CD14-positive monocyte (primary cell): Measurements from ENCODE around the gene PLAAT3. TPM values are rescaled to one million over a fixed set of nuclear protein-coding genes. Genes with fewer than 3 reads are reported as not detected.

ENCODE experiments used
- DNase-seq, 3 donors: peaks; one replicate each; pipeline ENCODE4 v3.0.0-alpha.2; 2011 to 2022
- H2AFZ ChIP-seq: 2 replicates; pipeline ENCODE4 v1.6.0; 2012; ENCODE audit warnings: mild to moderate bottlenecking, low read depth, low read length, inconsistent platforms; ENCODE audit not compliant: insufficient read depth, poor library complexity, severe bottlenecking
- H3K27ac ChIP-seq, 2 donors: 1 replicate in 1 of 2; 2 replicates in 1 of 2; pipeline ENCODE4 v1.5.1; 2012 to 2013; ENCODE audit warnings: low read length in 2 of 2, control low read depth in 1 of 2, inconsistent platforms in 1 of 2, low read depth in 1 of 2, mild to moderate bottlenecking in 1 of 2
- H3K27me3 ChIP-seq, 2 donors: one replicate each; pipeline versions ENCODE4 v1.6.0 to v1.6.1; 2011 to 2013; ENCODE audit warnings: low read length in 2 of 2; ENCODE audit not compliant: control insufficient read depth in 2 of 2, insufficient read depth in 2 of 2
- H3K36me3 ChIP-seq, 2 donors: replicated peaks in 1 of 2; 1 replicate in 1 of 2; 2 replicates in 1 of 2; pipeline versions ENCODE4 v1.5.1 to v1.6.1; 2012 to 2013; ENCODE audit warnings: low read length in 2 of 2, control low read depth in 1 of 2, inconsistent platforms in 1 of 2, mild to moderate bottlenecking in 1 of 2; ENCODE audit not compliant: insufficient read depth in 2 of 2, control insufficient read depth in 1 of 2
- H3K4me1 ChIP-seq, 2 donors: 1 replicate in 1 of 2; 2 replicates in 1 of 2; pipeline versions ENCODE4 v1.5.1 to v1.6.1; 2012 to 2013; ENCODE audit warnings: low read length in 2 of 2, control low read depth in 1 of 2, inconsistent platforms in 1 of 2, mild to moderate bottlenecking in 1 of 2, moderate library complexity in 1 of 2; ENCODE audit not compliant: insufficient read depth in 2 of 2, control insufficient read depth in 1 of 2
- H3K4me2 ChIP-seq: replicated peaks from 2 replicates; pipeline ENCODE3; 2012; ENCODE audit warnings: low read length, moderate library complexity, mild to moderate bottlenecking; ENCODE audit not compliant: poor library complexity, severe bottlenecking; ENCODE audit errors: extremely low read depth
- H3K4me3 ChIP-seq, 3 experiments: fragments of 200-600 bp in 1 of 3; sonication (generic) in 1 of 3; replicated peaks in 1 of 3; 1 replicate in 2 of 3; 2 replicates in 1 of 3; pipeline ENCODE4 v1.5.1; 2011 to 2013; ENCODE audit warnings: low read length in 3 of 3, mild to moderate bottlenecking in 3 of 3, control low read depth in 2 of 3, low read depth in 2 of 3, inconsistent platforms in 1 of 3, moderate library complexity in 1 of 3
- H3K79me2 ChIP-seq: 2 replicates; pipeline ENCODE4 v1.6.0; 2012; ENCODE audit warnings: mild to moderate bottlenecking, control low read depth, inconsistent platforms, low read length, moderate library complexity; ENCODE audit not compliant: insufficient read depth
- H3K9ac ChIP-seq: 2 replicates; pipeline ENCODE4 v1.6.0; 2017; ENCODE audit warnings: low read length, mild to moderate bottlenecking; ENCODE audit not compliant: insufficient read depth, poor library complexity, severe bottlenecking
- H3K9me3 ChIP-seq, 2 donors: replicated peaks in 1 of 2; 1 replicate in 1 of 2; 2 replicates in 1 of 2; pipeline versions ENCODE4 v1.5.1 to v1.6.1; 2012 to 2013; ENCODE audit warnings: low read length in 2 of 2, control low read depth in 1 of 2; ENCODE audit not compliant: control insufficient read depth in 1 of 2, insufficient read depth in 1 of 2
- H4K20me1 ChIP-seq: 2 replicates; pipeline ENCODE4 v1.6.0; 2012; ENCODE audit warnings: mild to moderate bottlenecking, low read length, control low read depth, moderate library complexity; ENCODE audit not compliant: insufficient read depth
- H3K27ac Mint-ChIP-seq, 7 donors: one replicate each; pipeline ENCODE4 v1.8.0; 2020; ENCODE audit warnings: mild to moderate bottlenecking in 7 of 7, mixed read lengths in 7 of 7, moderate library complexity in 6 of 7, inconsistent platforms in 2 of 7
- H3K27me3 Mint-ChIP-seq, 3 donors: one replicate each; pipeline ENCODE4 v1.8.0; 2021 to 2022; ENCODE audit warnings: low read depth in 3 of 3, mild to moderate bottlenecking in 3 of 3, mixed read lengths in 3 of 3, moderate library complexity in 3 of 3, inconsistent platforms in 1 of 3
- H3K36me3 Mint-ChIP-seq, 2 donors: one replicate each; pipeline ENCODE4 v1.8.0; 2020; ENCODE audit warnings: mixed read lengths in 2 of 2, inconsistent platforms in 1 of 2, mild to moderate bottlenecking in 1 of 2
- H3K4me1 Mint-ChIP-seq: one replicate; pipeline ENCODE4 v1.8.0; 2020; ENCODE audit warnings: mild to moderate bottlenecking, mixed read lengths
- H3K4me3 Mint-ChIP-seq, 2 donors: one replicate each; pipeline ENCODE4 v1.8.0; 2020; ENCODE audit warnings: mild to moderate bottlenecking in 2 of 2, mixed read lengths in 2 of 2, moderate library complexity in 1 of 2
- H3K9me3 Mint-ChIP-seq, 7 donors: one replicate each; pipeline ENCODE4 v1.8.0; 2020 to 2022; ENCODE audit warnings: mixed read lengths in 7 of 7, mild to moderate bottlenecking in 6 of 7, moderate library complexity in 6 of 7, inconsistent platforms in 2 of 7
- CTCF ChIP-seq: fragments of 200-600 bp; IDR thresholded peaks from one replicate; pipeline ENCODE4 v1.8.0; 2022; ENCODE audit warnings: antibody characterized with exemption, mild to moderate bottlenecking
- WGBS: methylation state at CpG from one replicate; pipeline ENCODE4 v1.1.5; 2013; ENCODE audit warnings: missing lambda C conversion rate; ENCODE audit not compliant: insufficient coverage; 5-methylcytosine and 5-hydroxymethylcytosine counted together
- intact Hi-C, 2 donors: fragments of 100-400 bp; cut with micrococcal nuclease; formaldehyde crosslinking; loops; one replicate each; pipeline versions ENCODE4 v1.15.0 to v1.15.1; 2023
- polyA plus RNA-seq, 3 donors: library from polyadenylated mRNA; depleted of rRNA in 1 of 3; unstranded in 2 of 3; stranded (reverse) in 1 of 3; fragments of 300-500 nt in 2 of 3; fragments of >200 nt in 1 of 3; fragmentation: Illumina TruSeq in 2 of 3; gene quantifications; 1 replicate in 2 of 3; 2 replicates in 1 of 3; pipeline ENCODE4 v1.2.3, GENCODE V29; 2012 to 2021

Gene PLAAT3
- polyA plus RNA-seq, 3 donors, result 20.2 to 67.3 (median 34.2) TPM

DNA sequence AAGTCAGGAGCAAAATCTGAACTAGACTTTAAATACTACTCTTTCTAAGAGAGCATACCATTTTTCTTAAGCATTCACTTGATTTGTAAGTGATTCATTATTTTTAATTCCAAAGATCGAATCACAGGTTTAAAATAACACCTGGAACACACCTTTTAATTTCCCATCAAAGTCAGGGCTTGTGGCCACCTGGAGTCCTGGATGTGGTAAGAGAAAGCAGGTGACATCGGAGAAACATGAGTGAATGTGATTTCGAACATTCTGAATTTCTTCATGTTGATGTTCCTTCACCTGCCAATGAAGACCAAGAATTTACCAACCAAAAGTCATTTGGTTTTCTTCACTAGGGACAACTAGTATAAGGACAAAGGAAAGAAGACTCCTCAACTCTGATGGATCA, 29.0 kb upstream of the PLAAT3 start:
- H3K36me3 ChIP-seq, result peaks cover 67 to 85% of the 10 kb centered on the region in 2 donors
- no peak overlapping the region for H3K27ac ChIP-seq
- intact Hi-C loops, result no loop called here
- no peaks in the 10 kb centered on the region for H3K27me3 ChIP-seq
- no peaks in the 10 kb centered on the region for H4K20me1 ChIP-seq
- H3K4me3 ChIP-seq, result no peak overlapping the region
- H3K36me3 Mint-ChIP-seq, result peaks cover 65 to 84% of the 10 kb centered on the region in 2 donors
- H3K4me1 ChIP-seq, result no peaks in the 10 kb centered on the region
- no peak overlapping the region for H2AFZ ChIP-seq
- no peak for DNase-seq
- peak overlapping the region in 1 of 7 donors; percentile 57 for H3K27ac Mint-ChIP-seq
- H3K4me3 Mint-ChIP-seq, result no peak overlapping the region
- no peaks in the 10 kb centered on the region for H3K4me1 Mint-ChIP-seq
- no peak overlapping the region for H3K9ac ChIP-seq
- TF ChIP-seq CTCF, result no peak
- WGBS, result no CpG with 5 or more reads among the region's 3 CpGs
- H3K79me2 ChIP-seq, result peaks cover 11% of the 10 kb centered on the region
- no peaks in the 10 kb centered on the region for H3K9me3 Mint-ChIP-seq
- H3K4me2 ChIP-seq, result no peak overlapping the region
- H3K27me3 Mint-ChIP-seq, result peaks cover 0 to 1% (median 0%) of the 10 kb centered on the region in 3 donors
- no peaks in the 10 kb centered on the region for H3K9me3 ChIP-seq

- Histone ChIP-seq H4K20me1 (no peaks in the 10 kb centered on the region), H3K79me2 (peaks cover 20% of the 10 kb centered on the region), H3K4me2 (no peak overlapping the region), H3K4me3 (no peak overlapping the region), H3K4me1 (no peaks in the 10 kb centered on the region), H2AFZ (no peak overlapping the region), H3K27me3 (no peaks in the 10 kb centered on the region), H3K27ac (no peak overlapping the region), H3K9ac (no peak overlapping the region), H3K36me3 (peaks cover 64 to 85% of the 10 kb centered on the region in 2 donors), H3K9me3 (no peaks in the 10 kb centered on the region)
- H3K27ac Mint-ChIP-seq, result peak overlapping the region in 2 of 7 donors; percentile 12 to 43
- H3K9me3 Mint-ChIP-seq, result no peaks in the 10 kb centered on the region
- intact Hi-C loops, result no loop called here
- peaks cover 0 to 1% (median 0%) of the 10 kb centered on the region in 3 donors for H3K27me3 Mint-ChIP-seq
- no peak overlapping the region for H3K4me3 Mint-ChIP-seq
- DNase-seq, result no peak
- peaks cover 62 to 78% of the 10 kb centered on the region in 2 donors for H3K36me3 Mint-ChIP-seq
- TF ChIP-seq CTCF, result no peak
- no peaks in the 10 kb centered on the region for H3K4me1 Mint-ChIP-seq
Observed at GRCh38 chr11:63641727-63642126, 27.5 kb upstream of the PLAAT3 start.
